Posterior vena cava (tissue), 2 donors: ENCODE results near the gene IGLL5. TPM values are rescaled to one million over a fixed set of nuclear protein-coding genes. Genes with fewer than 3 reads are reported as not detected.

Experiments
- DNase-seq: peaks from one replicate; pipeline ENCODE4 v3.0.0-alpha.2; 2020; ENCODE audit warnings: low spot score
- intact Hi-C, 2 donors: fragments of 100-400 bp; cut with DNase I; formaldehyde crosslinking; loops; one replicate each; pipeline versions ENCODE4 v1.14.1 to v1.14.2; 2022 to 2023
- total RNA-seq, 2 donors: library from RNA; stranded (reverse); fragmentation: NEBNext Ultra II Directional; extraction: Animal tissue kit (Norgen Biotek cat#: 25700); gene quantifications; one replicate each; pipeline ENCODE4 v1.2.1, GENCODE V29; 2021
- donor health status: DM: yes; HTN: yes; CAD: no.
- donor health status: DM: yes; HTN: yes; CAD: no.

IGLL5 gene
- total RNA-seq, 2 donors from 2014 or later = 0.52 to 1.1 TPM

GRCh38 chr22:22932512-22932941 lies 44.9 kb downstream of the IGLL5 start:
- intact Hi-C loops = no loop called here
- no peak for DNase-seq

GRCh38 chr22:22933100-22933806 lies 45.6 kb downstream of the IGLL5 start:
- intact Hi-C loops = no loop called here
- no peak for DNase-seq

- intact Hi-C loops = no loop called here
- DNase-seq = no peak
These were observed 46.4 kb downstream of the IGLL5 start for GRCh38 chr22:22933807-22934542.

- intact Hi-C loops = no loop called here
- DNase-seq = no peak
These were observed 47.0 kb downstream of the IGLL5 start for GRCh38 chr22:22934543-22935055.

GRCh38 chr22:22935056-22935545 lies 47.5 kb downstream of the IGLL5 start:
- no peak for DNase-seq
- intact Hi-C loops = no loop called here

GRCh38 chr22:22935546-22936157 lies 48.0 kb downstream of the IGLL5 start:
- intact Hi-C loops = no loop called here
- no peak for DNase-seq

GRCh38 chr22:22936180-22936914 lies 48.7 kb downstream of the IGLL5 start:
- intact Hi-C loops = no loop called here
- no peak for DNase-seq

- intact Hi-C loops = no loop called here
- no peak for DNase-seq
These were observed 49.5 kb downstream of the IGLL5 start for GRCh38 chr22:22936915-22937656.

- intact Hi-C loops = no loop called here
- peak; percentile 6 for DNase-seq
These were observed 50.4 kb downstream of the IGLL5 start for GRCh38 chr22:22937894-22938480.

GRCh38 chr22:22938672-22939587 lies 51.3 kb downstream of the IGLL5 start:
- DNase-seq = peak; percentile 17
- intact Hi-C loops = no loop called here

- intact Hi-C loops = no loop called here
- peak; percentile 30 for DNase-seq
These were observed 52.2 kb downstream of the IGLL5 start for GRCh38 chr22:22939588-22940368.

GRCh38 chr22:22940961-22941605 lies 53.5 kb downstream of the IGLL5 start:
- peak; percentile 19 for DNase-seq
- intact Hi-C loops = no loop called here

GRCh38 chr22:22941831-22942510 lies 54.4 kb downstream of the IGLL5 start:
- peak; percentile 62 for DNase-seq
- intact Hi-C loops = no loop called here

- DNase-seq = peak; percentile 84
- intact Hi-C loops = no loop called here
These were observed 55.1 kb downstream of the IGLL5 start for GRCh38 chr22:22942511-22943329.
